Muscle of leg (tissue), 9 donors: Measurements from ENCODE around the gene UBE3C. TPM values are rescaled to one million over a fixed set of nuclear protein-coding genes. Genes with fewer than 3 reads are reported as not detected.

ENCODE experiments used
- polyA plus RNA-seq, 8 donors: library from polyadenylated mRNA; unstranded; fragments of 120-200 nt; gene quantifications; one replicate each; pipeline versions ENCODE4 v1.2.1 to v1.2.3, GENCODE V29; 2013; ENCODE audit warnings: inconsistent platforms in 1 of 8, low replicate concordance in 1 of 8; ENCODE audit not compliant: insufficient read length in 8 of 8, insufficient read depth in 1 of 8
- total RNA-seq: library from RNA; stranded (reverse); fragments of 120-200 nt; gene quantifications from one replicate; pipeline ENCODE4 v1.2.4, GENCODE V29; 2013

UBE3C gene
- total and polyA plus RNA-seq, 9 donors, result 29.7 to 39.9 (median 33.4) TPM

Other genes starting within 250 kb of the UBE3C start
- gene LMBR1, start 245.7 kb upstream of the UBE3C start, total RNA-seq, result 42.8 TPM
- gene LMBR1, start 245.7 kb upstream of the UBE3C start, polyA plus RNA-seq, result 10 to 100 TPM; 25.3 to 40.7 (median 30.7) TPM
- 12.2 TPM for gene NOM1, start 189.2 kb upstream of the UBE3C start, total RNA-seq
- 10 to 100 TPM in 7 of 8 donors, 1 to 10 TPM in 1; 9.4 to 20.1 (median 14.3) TPM for gene NOM1, start 189.2 kb upstream of the UBE3C start, polyA plus RNA-seq
- gene MNX1, start 128.3 kb upstream of the UBE3C start, total RNA-seq, result not detected
- gene MNX1, start 128.3 kb upstream of the UBE3C start, polyA plus RNA-seq, result under 1 TPM in 3 of 8 donors, not detected in 5; 0.08 to 0.25 (median 0.16) TPM
- 76.1 TPM for gene DNAJB6, start 198.1 kb downstream of the UBE3C start, total RNA-seq
- 100 to 1,000 TPM; 110 to 137 (median 121) TPM for gene DNAJB6, start 198.1 kb downstream of the UBE3C start, polyA plus RNA-seq